ENCODE results near the gene KCNJ16. TPM values are rescaled to one million over a fixed set of nuclear protein-coding genes. Genes with fewer than 3 reads are reported as not detected.

The KCNJ16 gene
- total and polyA plus RNA-seq, 9 of the 15 experiments (the other 6 are each of a cell fraction or from before 2014, with no cell fraction given) = 0.01 to 0.75 (median 0.07) TPM; not detected in 4

DNA sequence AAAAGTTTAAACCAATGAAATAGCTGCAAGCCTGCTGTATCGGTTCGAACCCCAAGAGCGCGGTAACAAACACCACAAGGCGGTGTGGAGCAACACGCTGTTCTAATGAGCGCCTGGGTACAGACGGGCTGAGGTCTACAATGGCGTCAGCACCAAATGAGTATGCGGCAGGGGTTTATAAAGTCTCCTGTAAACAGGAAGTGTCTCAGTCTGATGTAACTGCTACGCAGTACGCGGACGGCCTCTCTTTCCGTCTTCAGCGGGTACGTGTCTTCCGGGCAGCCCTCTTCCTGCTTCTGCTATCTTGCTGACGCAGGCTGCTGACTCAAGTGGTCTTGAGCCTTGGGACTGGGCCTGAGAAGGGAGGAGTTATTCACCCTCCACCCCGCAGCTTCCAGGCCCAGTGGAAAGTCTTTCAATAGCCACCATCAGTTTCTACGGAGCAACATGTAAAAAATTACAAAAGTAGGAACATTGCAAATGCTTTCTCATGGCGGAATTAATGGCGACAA lies 53.8 kb downstream of the KCNJ16 start (continued):
- TF ChIP-seq, protein P1, sequence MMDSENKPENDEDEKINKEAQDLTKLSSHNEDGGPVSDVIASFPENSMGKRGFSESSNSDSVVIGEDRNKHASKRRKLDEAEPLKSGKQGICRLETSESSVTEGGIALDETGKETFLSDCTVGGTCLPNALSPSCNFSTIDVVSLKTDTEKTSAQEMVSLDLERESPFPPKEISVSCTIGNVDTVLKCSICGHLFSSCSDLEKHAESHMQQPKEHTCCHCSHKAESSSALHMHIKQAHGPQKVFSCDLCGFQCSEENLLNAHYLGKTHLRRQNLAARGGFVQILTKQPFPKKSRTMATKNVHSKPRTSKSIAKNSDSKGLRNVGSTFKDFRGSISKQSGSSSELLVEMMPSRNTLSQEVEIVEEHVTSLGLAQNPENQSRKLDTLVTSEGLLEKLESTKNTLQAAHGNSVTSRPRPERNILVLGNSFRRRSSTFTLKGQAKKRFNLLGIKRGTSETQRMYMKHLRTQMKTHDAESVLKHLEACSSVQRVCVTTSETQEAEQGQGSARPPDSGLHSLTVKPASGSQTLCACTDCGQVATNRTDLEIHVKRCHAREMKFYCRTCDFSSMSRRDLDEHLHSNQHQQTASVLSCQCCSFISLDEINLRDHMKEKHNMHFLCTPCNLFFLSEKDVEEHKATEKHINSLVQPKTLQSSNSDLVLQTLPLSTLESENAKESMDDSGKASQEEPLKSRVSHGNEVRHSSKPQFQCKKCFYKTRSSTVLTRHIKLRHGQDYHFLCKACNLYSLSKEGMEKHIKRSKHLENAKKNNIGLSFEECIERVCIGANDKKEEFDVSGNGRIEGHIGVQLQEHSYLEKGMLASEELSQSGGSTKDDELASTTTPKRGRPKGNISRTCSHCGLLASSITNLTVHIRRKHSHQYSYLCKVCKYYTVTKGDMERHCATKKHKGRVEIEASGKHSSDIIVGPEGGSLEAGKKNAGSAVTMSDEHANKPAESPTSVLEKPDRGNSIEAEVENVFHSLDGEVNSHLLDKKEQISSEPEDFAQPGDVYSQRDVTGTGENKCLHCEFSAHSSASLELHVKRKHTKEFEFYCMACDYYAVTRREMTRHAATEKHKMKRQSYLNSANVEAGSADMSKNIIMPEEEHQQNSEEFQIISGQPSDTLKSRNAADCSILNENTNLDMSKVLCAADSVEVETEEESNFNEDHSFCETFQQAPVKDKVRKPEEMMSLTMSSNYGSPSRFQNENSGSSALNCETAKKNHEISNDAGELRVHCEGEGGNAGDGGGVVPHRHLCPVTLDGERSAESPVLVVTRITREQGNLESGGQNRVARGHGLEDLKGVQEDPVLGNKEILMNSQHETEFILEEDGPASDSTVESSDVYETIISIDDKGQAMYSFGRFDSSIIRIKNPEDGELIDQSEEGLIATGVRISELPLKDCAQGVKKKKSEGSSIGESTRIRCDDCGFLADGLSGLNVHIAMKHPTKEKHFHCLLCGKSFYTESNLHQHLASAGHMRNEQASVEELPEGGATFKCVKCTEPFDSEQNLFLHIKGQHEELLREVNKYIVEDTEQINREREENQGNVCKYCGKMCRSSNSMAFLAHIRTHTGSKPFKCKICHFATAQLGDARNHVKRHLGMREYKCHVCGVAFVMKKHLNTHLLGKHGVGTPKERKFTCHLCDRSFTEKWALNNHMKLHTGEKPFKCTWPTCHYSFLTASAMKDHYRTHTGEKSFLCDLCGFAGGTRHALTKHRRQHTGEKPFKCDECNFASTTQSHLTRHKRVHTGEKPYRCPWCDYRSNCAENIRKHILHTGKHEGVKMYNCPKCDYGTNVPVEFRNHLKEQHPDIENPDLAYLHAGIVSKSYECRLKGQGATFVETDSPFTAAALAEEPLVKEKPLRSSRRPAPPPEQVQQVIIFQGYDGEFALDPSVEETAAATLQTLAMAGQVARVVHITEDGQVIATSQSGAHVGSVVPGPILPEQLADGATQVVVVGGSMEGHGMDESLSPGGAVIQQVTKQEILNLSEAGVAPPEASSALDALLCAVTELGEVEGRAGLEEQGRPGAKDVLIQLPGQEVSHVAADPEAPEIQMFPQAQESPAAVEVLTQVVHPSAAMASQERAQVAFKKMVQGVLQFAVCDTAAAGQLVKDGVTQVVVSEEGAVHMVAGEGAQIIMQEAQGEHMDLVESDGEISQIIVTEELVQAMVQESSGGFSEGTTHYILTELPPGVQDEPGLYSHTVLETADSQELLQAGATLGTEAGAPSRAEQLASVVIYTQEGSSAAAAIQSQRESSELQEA (IDR thresholded peaks at IDR 0.05; ENCODE audit: low read depth) = no peak
- TF ChIP-seq ZNF717 (CRISPR knock-in tag; IDR thresholded peaks at IDR 0.05) (no peak), PRMT5 (CRISPR knock-in tag; IDR thresholded peaks at IDR 0.05) (no peak), HNRNPUL1 (IDR thresholded peaks at IDR 0.05; ENCODE audit: low read length) (no peak), KAT8 (IDR thresholded peaks at IDR 0.05; ENCODE audit: low read depth) (no peak), ZNF274 (IDR thresholded peaks at IDR 0.05; ENCODE audit: borderline replicate concordance, low read depth, low read length) (no peak), BDP1 (IDR thresholded peaks at IDR 0.05; ENCODE audit: insufficient read depth, insufficient read length) (no peak), SMAD3 (CRISPR knock-in tag; conservative IDR thresholded peaks at IDR 0.05) (no peak), ZNF561 (CRISPR knock-in tag; conservative IDR thresholded peaks at IDR 0.05) (no peak), FOXA1 (IDR thresholded peaks at IDR 0.05; ENCODE audit: borderline replicate concordance) (no peak), TEAD2 (tag; IDR thresholded peaks at IDR 0.05) (no peak), ZNF583 (CRISPR knock-in tag; IDR thresholded peaks at IDR 0.05) (no peak), RBFOX2 (IDR thresholded peaks at IDR 0.05; ENCODE audit: low read depth, low read length) (peak; percentile 90)
- TF ChIP-seq, protein P2, sequence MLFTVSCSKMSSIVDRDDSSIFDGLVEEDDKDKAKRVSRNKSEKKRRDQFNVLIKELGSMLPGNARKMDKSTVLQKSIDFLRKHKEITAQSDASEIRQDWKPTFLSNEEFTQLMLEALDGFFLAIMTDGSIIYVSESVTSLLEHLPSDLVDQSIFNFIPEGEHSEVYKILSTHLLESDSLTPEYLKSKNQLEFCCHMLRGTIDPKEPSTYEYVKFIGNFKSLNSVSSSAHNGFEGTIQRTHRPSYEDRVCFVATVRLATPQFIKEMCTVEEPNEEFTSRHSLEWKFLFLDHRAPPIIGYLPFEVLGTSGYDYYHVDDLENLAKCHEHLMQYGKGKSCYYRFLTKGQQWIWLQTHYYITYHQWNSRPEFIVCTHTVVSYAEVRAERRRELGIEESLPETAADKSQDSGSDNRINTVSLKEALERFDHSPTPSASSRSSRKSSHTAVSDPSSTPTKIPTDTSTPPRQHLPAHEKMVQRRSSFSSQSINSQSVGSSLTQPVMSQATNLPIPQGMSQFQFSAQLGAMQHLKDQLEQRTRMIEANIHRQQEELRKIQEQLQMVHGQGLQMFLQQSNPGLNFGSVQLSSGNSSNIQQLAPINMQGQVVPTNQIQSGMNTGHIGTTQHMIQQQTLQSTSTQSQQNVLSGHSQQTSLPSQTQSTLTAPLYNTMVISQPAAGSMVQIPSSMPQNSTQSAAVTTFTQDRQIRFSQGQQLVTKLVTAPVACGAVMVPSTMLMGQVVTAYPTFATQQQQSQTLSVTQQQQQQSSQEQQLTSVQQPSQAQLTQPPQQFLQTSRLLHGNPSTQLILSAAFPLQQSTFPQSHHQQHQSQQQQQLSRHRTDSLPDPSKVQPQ (CRISPR knock-in tag; IDR thresholded peaks at IDR 0.05; ENCODE audit: borderline replicate concordance) = no peak
- TF ChIP-seq, protein P3, sequence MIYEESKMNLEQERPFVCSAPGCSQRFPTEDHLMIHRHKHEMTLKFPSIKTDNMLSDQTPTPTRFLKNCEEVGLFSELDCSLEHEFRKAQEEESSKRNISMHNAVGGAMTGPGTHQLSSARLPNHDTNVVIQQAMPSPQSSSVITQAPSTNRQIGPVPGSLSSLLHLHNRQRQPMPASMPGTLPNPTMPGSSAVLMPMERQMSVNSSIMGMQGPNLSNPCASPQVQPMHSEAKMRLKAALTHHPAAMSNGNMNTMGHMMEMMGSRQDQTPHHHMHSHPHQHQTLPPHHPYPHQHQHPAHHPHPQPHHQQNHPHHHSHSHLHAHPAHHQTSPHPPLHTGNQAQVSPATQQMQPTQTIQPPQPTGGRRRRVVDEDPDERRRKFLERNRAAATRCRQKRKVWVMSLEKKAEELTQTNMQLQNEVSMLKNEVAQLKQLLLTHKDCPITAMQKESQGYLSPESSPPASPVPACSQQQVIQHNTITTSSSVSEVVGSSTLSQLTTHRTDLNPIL (CRISPR knock-in tag; IDR thresholded peaks at IDR 0.05) = no peak
- TF ChIP-seq, protein P4, sequence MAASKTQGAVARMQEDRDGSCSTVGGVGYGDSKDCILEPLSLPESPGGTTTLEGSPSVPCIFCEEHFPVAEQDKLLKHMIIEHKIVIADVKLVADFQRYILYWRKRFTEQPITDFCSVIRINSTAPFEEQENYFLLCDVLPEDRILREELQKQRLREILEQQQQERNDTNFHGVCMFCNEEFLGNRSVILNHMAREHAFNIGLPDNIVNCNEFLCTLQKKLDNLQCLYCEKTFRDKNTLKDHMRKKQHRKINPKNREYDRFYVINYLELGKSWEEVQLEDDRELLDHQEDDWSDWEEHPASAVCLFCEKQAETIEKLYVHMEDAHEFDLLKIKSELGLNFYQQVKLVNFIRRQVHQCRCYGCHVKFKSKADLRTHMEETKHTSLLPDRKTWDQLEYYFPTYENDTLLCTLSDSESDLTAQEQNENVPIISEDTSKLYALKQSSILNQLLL (CRISPR knock-in tag; IDR thresholded peaks at IDR 0.05; ENCODE audit: borderline replicate concordance) = no peak
